Fibroblast of skin of right quadriceps (primary cell): ENCODE data around the gene NRXN3.
A peak's percentile ranks its signal among the peaks of the same experiment; 100 is the strongest.

Source experiments
- DNase-seq: peaks from one replicate; pipeline ENCODE4 v3.0.0-alpha.2; 2013

The NRXN3 gene

DNA sequence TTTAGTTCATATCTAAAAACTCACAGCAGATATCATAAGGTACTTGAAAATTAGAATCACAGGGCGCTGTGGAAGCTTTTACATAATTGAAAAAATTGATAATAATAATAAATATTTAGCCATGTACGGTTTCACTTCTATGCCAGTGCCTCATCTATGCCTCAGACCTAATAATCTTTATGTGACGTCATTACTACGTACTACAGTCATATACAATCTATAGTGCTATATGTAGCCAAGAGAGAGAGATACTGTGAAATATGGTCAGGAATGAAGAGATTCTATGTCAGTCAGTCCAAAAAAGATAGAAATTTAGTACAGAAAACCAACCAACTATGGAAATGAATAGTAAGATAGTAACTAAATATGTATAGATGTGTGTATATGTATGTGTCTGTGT, 1010.5 kb downstream of the NRXN3 start:
- no peak for DNase-seq

DNA sequence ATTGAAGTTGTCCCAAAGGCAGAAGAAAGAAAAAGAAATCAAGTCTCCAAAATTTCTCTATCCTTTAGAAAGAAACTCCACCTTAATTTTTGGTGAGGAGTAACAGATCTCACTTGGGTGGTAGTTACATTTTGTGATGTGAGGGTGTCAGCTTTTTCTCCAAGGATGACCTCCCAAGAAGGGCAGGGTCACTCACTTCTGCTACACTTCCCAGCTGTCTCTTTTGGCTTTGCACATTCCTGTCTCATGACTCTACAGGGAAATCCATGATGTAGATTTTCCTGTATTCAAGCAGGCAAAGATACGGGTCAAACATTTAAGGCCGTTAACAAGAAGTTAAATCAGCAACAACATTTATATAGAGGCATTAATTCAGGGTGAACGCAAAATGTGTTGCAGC, 1016.4 kb downstream of the NRXN3 start:
- no peak for DNase-seq

DNA sequence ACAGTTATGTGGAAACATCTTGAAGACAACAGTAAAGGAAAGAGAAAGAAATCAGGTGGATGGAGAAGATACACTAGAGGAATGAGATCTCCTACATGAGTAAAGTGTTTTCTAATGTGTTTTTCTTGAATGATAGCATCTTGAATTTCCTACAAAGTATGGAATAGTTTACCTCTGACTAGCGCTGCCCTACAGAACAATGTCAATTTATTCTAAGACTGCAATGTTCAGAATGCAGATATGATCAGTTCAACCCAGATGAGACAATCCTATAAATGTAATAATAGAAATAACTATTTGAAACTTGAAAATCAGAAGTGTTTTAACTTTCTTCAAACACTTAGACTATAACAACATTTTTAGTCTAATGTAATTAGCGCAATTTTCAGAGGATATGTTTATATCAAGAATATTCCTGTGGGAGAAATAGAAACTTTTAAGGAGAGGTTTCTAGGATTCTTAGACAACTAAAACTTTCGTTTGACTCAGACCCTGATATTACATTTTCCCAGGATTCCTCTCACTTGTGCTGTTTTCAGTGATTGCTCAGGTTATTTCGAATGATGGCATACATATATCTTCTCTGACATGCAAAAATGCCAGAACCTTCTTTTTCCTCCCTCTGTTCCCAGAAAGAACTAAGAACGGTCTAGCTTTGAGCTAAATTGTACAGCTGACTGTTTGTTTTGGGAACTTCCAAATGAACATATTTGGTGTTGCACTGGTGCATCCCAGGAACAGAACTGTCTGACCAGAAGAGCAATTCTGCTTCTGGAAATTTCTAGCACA, 1023.7 kb downstream of the NRXN3 start:
- no peak for DNase-seq

DNA sequence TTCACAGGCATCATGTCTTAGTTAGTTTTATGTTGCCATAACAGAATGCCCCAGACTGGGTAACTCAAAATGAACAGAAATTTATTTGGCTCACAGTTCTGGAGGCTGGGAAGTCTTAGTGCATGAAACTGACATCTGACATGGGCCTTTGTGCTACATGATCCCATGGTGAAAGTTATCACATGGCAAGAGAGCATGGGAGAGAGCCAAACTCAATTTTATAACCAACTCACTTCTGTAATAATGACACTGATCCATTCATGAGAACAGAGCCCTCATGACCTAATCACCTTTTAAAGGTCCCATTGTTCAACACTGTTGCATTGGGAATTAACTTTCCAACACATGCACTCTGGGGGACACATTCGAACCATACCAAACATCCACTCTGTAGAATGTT, 1026.0 kb downstream of the NRXN3 start:
- no peak for DNase-seq

DNA sequence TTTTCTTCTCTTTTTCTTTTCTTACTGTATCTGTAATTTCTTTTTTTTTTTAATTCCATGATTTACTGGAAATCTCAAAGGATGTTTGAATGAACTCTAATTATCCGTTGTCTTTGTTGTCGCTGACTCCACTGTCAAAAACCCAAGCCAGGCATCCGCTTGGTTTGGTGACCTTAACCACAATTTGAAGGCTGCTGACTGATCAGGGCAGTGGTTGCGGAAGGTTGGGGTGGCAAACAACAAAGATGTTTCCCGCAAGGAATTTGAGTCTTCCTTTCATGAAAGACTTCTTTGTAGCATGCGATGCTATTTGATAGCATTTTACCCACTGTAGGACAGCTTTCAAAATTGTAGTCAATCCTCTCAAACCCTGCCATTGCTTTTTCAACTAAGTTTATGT, 1027.3 kb downstream of the NRXN3 start:
- no peak for DNase-seq

DNA sequence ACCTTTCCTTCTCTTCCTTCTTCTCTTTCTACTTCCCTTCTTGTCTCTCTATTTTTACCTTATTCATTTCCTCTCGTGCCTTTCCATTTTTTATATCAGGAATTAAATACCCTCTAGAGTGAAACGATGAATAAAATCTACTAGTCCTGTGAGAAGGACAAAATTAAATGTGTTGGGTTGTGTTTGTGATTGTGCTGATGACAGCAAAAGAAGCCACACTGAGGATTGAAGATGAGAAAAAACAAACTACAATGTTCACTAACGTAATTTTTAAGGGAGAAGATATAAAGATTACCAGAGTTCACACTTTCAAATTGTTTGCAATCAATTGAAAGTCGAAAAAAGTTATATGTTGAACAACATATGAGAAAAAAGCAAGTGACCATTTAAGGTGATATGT, 1029.0 kb downstream of the NRXN3 start:
- DNase-seq: no peak

DNA sequence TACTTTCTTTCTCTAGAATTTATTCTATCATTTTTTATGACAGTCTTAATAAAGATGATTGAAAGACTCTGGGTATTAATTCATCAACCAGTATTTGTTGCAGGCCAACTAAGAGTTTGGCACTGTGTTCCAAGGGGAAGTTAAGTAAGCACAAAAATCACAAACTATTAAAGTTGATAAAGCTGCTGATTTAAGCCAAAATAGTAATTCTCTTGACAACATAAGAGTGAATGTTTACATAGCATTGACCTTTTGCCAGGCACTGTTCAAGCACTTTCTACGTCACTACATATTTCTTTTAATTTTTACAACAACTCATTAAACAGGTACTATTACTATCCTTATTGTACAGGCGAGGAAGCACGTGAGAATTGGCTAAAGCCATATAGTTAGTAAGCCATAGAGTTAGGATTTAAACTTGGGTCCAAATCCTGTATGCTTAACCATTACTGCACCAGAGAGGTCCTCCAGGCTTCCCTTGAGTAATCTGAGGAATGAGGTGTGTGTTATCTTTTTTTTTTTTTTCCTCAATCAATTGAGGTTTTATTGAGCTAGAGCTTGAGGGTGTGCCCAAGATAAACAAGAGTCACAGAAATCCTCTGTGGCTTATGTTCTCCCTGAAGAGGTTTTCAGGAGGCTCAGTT, 1031.5 kb downstream of the NRXN3 start:
- no peak for DNase-seq

DNA sequence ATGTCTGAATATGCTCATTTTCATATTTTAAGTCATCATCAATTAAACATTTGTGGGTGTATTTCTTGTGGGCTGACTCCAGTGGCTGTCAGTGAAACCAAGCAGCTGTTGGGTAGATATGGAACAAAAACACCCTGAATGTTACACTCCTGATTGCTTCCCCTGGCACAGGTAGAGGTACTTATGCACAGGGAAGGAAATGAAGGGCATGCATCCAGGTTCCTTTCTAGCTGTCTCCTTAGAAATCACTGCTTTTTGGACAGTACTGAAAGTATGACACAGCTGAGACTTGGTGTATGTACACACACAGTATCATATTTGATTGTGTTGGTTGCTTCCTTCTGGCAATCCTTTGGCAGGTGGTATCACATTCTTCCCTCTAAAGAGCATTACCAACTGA, 1034.4 kb downstream of the NRXN3 start:
- DNase-seq: no peak

DNA sequence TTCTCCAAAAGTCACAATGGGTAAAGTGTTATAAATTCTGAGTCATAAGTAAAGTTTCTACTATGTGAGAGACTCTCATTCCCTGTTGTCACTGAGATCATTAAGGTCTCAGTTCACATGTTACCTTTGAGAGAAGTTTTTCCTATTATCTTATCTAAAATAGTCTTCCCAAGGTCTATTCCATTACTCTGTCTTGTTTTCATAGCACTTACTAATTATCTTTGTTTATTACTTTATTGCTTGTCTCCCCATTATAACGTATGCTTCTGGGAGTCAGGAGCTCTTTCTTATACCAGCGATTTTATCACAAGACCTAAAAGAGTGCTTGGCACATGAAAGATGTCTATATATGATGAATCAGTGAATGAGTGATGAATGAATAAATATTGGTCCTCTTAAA, 1039.2 kb downstream of the NRXN3 start:
- no peak for DNase-seq

DNA sequence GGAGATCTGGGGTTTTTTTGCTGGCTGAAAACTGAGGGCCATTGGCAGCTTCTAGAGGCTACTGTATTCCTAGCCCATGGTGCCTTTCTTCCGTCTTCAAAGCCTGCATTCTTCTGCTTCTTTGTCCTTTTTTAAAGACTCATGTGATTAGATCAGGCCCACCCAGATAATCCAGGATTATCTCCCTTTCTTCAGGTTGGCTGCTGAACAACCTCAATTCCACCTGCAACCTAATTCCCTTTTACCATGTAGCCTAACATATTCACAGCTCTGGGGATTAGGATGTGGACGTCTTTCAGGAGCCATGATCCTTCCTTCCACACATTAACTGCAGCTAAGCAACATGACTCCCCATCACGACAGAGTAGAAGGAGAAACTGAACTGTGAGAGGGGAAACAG, 1055.6 kb downstream of the NRXN3 start:
- no peak for DNase-seq

DNA sequence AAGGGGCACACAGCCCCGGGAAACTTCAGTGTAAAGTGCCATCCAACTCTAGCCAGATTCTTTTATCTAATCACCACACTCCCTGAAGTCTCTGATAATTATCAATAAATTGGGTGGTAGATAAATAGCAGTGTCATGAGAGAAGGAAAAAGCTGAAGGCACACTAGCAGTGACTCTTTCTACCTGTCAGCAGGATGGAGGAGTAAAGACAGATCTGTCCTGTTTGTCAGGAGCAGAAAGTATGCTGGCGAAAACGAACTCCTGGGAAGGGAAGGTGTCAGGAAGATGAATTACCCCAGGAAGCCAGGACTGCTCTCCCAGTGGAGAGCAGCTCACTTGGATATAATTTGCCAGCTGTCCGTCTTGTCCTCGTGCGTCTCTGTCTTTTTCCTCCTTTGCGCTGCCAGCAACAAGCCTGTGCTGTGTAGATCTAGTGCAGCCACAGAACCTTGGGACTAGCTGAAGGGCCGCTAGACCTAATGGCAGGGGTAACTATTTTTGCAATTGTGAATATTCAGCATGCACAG, 1059.3 kb downstream of the NRXN3 start:
- DNase-seq: no peak

DNA sequence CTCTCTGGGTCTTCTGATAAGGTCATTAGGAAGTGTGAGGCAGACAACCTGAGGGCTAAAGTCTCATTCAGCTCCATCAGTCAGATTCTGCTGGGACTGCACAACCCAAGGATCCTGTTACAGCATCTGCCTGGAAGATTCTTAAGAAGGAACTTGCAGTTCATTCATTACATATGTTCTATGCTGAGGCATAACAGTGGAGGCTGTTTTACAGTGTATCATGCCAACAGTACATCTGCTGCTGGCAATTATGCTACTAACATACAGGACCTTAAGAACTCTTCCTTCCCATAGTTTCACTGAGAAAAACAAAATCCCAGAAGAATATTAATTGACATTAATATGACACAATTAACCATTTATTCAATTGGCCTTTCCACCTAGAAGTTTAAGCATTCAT, 1072.5 kb downstream of the NRXN3 start:
- no peak for DNase-seq

DNA sequence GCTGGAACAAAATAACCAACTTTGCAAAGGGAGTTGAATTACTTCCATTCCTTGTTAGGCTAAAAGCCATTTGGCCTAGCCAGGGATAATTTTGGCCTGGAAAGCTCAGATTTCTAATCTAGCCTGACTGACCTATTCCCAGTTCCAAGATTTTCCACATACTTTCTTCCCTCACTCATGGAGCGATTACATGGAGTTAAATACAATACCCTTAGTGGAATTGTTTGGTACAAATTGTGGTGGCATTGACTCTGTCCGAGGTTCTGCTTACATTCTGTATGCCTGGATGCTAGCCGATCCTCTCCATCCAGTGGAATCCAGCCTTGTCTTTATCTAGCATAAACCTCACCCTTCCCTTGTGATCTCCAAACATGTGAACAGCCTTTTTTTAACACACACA, 1076.0 kb downstream of the NRXN3 start:
- DNase-seq: no peak

DNA sequence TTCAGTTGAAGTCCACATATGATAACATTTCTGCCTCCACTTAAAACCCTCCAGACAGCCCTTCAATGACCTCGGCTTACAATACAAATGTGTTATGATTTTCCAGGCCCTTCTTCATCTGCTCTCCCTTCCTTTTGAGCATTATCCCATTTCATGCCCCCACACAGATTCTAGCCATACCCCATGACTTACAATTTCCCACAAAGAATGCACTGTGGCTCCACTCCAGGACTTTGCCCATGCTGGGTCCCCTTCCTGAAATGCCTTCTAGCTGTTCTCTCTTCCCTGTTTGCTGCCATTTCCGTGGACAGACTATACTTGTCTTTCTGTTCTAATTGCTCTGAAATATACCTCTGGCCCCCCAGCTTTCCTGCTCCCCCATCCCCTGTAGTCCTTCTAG, 1078.0 kb downstream of the NRXN3 start:
- no peak for DNase-seq

DNA sequence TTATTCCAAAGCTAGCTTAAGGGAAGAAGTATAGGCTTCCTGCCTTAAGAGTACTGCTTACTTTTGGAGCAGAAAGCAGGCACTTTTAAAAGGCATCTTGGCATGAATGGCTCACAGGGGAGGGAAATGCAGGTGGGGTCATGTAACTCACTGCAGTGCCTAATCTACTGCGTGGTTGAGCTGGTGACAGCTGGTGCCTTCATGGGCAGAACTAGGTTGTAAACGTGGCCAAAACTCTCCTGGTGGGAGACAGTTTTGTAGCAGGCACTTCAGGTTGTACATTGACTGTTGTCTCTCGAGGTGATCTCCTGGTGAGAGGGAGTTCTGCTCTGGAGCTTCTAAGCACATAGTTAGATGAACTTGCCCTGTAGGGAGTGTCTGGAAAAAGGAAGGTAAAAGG, 1078.6 kb downstream of the NRXN3 start:
- no peak for DNase-seq

DNA sequence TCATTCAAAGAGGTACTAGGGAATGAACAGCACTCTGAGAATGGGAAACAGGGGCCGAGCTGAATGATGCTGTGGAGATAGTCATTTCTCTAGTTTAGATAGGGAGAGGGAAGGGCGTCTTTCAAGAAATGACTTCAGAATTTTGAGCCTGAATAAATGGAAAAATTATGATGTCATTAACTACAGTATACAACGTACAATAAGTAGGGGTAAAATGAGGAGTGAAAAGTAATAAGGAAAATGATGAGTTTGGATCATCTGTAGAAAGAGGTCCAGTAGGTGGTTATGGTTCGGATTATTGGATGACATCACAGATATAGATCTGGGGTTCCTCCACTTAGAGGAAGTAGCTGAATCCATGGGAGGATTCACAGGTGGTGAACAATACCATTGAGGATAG, 1081.1 kb downstream of the NRXN3 start:
- DNase-seq: no peak

DNA sequence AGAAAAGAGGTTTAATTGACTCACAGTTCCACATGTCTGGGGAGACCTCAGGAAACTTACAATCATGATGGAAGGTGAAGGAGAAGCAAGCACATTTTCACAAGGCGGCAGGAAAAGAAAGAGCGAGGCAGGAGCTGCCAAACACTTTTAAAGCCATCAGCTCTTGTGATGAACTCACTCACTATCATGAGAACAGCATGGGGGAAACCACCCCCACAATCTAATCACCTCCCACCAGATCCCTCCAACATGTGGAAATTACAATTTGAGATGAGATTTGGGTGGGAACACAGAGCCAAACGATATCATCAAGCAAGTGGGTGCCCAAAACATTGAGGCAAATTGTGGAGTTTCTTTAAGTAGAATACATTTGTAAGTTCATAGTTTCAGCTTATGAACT, 1083.4 kb downstream of the NRXN3 start:
- DNase-seq: no peak

DNA sequence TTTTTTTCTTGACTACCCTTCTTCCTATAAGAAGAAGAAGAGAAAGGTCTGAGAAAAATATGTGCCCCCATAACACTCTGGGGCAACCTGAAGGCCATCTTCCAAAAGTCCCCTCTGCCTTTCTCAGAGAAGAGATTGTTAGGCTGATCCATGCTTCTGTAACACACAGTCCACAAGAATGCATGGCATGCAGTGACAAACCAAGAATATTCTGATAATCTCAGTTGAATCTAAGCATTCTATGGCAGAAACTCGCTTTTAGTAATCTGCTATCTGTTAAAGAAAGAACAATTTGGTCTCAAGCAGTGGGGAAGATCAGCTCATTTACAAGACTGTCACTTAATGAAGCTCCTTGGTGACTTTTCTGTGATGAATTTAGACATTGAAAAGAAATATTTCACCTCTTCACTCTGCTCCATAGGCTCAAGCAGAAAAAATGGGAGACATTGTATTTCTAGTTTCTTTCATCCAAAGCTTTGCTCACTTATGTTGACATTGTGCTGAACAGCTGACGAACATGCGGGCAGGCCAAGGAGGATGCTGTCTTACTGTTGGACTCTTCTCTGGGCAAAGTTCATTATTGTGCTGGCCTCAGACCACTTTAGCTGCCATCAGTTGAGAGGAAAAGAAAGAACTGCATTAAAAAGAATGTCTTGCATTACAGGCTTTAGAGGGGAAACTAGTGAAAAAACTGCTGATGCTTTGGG, 1084.0 kb downstream of the NRXN3 start:
- DNase-seq: peak; percentile 58

DNA sequence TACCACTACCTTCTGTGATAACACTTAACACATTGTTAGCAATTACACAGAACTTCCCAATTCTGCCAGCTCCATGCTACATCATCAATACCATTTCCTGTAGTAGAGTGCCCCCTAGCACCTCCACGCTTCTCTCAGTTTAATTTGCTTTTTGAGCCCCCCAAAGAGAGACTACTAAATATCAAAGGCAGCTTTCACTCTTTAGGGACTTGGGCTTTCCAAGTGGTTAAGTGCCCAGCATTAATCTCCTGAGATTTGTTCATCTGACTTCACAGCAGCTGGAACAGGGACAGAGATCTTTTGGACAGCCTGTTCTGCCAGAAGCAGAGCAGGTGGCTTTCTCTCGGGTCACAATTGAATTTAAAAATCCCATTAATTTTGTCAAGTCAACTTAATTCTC, 1086.2 kb downstream of the NRXN3 start:
- DNase-seq: no peak

DNA sequence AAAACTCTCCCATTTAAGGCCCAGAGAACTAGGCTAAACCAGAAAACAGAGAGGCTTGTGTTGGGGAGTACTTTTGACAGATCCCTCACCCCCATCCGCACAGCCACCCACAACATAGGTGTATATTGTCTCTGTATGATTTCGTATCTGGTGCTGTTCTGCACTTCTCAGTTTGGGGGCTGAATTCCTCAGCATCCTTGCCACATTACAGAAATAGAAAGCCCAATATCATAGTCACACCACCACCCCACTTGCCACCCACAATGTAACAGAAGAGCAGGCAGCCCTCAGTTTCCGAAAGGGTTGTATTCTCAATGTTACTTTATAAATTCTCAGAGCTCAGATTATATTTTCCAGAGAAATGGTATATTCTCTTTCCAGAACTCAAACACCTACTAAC, 1090.2 kb downstream of the NRXN3 start:
- no peak for DNase-seq

DNA sequence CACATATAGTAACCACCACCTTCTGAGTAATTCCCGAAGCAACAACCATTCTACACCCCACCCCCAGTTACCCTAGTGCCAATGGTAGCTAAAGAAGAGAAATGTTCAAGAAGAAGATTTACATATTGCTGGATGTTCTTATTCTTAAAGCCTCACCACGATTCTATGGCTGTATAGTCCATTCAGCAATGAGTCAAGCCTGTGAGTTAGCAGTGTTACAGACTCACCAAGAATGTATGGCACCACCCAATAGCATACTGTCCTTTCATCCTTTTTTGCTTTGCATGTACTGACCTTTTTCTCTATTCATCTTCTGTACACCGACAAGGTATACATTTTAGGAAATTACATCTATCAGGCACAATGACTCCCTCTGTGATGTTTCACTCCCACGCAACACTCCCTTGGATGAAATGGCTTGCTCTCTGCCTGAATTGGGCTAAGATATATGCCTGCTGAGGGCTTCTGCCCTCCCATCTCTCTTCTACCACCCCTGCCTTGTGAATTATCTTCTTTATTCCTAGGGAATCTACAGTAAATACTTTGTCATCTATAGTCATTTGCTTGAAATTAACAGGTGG, 1095.3 kb downstream of the NRXN3 start:
- DNase-seq: no peak

DNA sequence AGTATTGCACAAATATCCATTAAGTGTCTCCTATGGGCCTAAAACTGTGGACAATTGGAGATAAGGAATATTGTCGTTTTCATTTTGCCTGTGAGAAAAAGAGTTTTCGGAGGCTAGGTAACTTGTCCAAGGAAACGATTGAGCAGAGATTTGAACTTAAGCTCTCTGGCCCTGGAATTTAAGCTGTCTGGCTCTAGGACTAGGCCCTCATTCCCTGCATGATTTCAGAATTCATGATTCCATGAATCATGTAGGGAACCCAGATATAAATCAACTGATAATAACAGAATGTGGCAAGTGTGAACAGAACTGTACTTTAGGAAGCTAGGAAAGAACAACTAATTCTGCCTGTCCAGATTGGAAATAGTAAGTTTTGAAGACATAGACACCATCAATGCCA, 1100.2 kb downstream of the NRXN3 start:
- no peak for DNase-seq

DNA sequence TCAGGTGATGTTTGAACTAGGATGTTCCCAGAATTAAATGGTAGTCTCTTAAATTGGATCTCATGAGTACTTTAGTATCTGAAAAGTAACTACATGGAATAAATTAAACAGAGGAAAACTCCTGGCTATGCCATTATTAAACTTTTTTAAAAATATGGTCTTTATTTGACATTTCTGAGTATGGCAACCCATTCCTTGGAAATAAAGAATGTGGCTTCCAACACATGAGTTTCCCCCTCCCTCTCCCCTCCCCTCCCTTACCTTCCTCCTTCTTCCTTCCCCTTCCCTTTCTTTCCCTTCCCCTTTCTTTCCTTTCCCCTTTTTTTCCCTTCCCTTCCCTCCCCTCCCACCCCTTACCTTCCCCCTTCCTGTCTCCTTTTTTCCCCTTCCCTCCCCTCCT, 1100.9 kb downstream of the NRXN3 start:
- DNase-seq: no peak
